Loucy (cell line): Measurements from ENCODE around the gene MPPED2.

Experiments used
- H2AFZ ChIP-seq: fragments of 200-600 bp; sonication (generic); 2 replicates; pipeline ENCODE4 v1.6.0; 2016; ENCODE audit warnings: antibody characterized with exemption, mild to moderate bottlenecking, low read length, moderate library complexity
- H3F3A ChIP-seq: fragments of 200-600 bp; 2 replicates; pipeline ENCODE4 v1.6.0; 2016; ENCODE audit warnings: antibody characterized with exemption, low read depth, mild to moderate bottlenecking
- H3K27me3 ChIP-seq: fragments of 200-600 bp; sonication (generic); 2 replicates; pipeline ENCODE4 v1.6.1; 2014; ENCODE audit warnings: low read length, mild to moderate bottlenecking; ENCODE audit not compliant: insufficient read depth, poor library complexity, severe bottlenecking
- H3K36me3 ChIP-seq: fragments of 200-600 bp; sonication (generic); 2 replicates; pipeline ENCODE4 v1.6.1; 2016; ENCODE audit warnings: low read length; ENCODE audit not compliant: insufficient read depth
- H3K4me1 ChIP-seq: fragments of 200-600 bp; sonication (generic); 2 replicates; pipeline ENCODE4 v1.5.1; 2014; ENCODE audit warnings: low read length, mild to moderate bottlenecking; ENCODE audit not compliant: insufficient read depth, poor library complexity, severe bottlenecking
- H3K4me2 ChIP-seq: fragments of 200-600 bp; sonication (generic); 2 replicates; pipeline ENCODE4 v1.6.0; 2014; ENCODE audit warnings: antibody characterized with exemption, low read length, low read depth, mild to moderate bottlenecking; ENCODE audit not compliant: poor library complexity, severe bottlenecking
- H3K4me3 ChIP-seq: fragments of 200-600 bp; sonication (generic); 2 replicates; pipeline ENCODE4 v1.5.1; 2014; ENCODE audit warnings: low read length, mild to moderate bottlenecking, mixed read lengths; ENCODE audit not compliant: poor library complexity, severe bottlenecking
- H3K79me2 ChIP-seq: fragments of 200-600 bp; sonication (generic); 2 replicates; pipeline ENCODE4 v1.6.1; 2014; ENCODE audit warnings: low read length; ENCODE audit not compliant: insufficient read depth
- H3K9ac ChIP-seq: fragments of 200-600 bp; sonication (generic); 2 replicates; pipeline ENCODE4 v1.6.0; 2014; ENCODE audit warnings: mild to moderate bottlenecking, low read depth, low read length, moderate library complexity; ENCODE audit not compliant: poor library complexity, severe bottlenecking
- H3K9me2 ChIP-seq: fragments of 200-600 bp; sonication (generic); replicated peaks from 2 replicates; pipeline ENCODE4 v1.6.1; 2016; ENCODE audit warnings: low read depth, low read length, mixed read lengths
- H3K9me3 ChIP-seq: fragments of 200-600 bp; sonication (generic); 2 replicates; pipeline ENCODE4 v1.6.1; 2014; ENCODE audit warnings: mild to moderate bottlenecking, antibody characterized with exemption, low read length, low read depth; ENCODE audit not compliant: insufficient read depth
- H4K20me1 ChIP-seq: fragments of 200-600 bp; sonication (generic); 2 replicates; pipeline ENCODE4 v1.6.0; 2014; ENCODE audit warnings: antibody characterized with exemption, low read length, mild to moderate bottlenecking; ENCODE audit not compliant: insufficient read depth, poor library complexity, severe bottlenecking
- EZH2phosphoT487 ChIP-seq: fragments of 200-600 bp; IDR thresholded peaks from 2 replicates; pipeline ENCODE4 v1.6.1; 2018; ENCODE audit warnings: antibody characterized with exemption, mild to moderate bottlenecking, moderate library complexity, borderline replicate concordance
- TF ChIP-seq, protein P1 (sequence below): fragments of 200-600 bp; sonication (generic); conservative IDR thresholded peaks from 2 replicates; pipeline ENCODE4 v1.5.1; 2014; ENCODE audit warnings: mild to moderate bottlenecking, antibody characterized with exemption, low read length

Gene MPPED2

DNA sequence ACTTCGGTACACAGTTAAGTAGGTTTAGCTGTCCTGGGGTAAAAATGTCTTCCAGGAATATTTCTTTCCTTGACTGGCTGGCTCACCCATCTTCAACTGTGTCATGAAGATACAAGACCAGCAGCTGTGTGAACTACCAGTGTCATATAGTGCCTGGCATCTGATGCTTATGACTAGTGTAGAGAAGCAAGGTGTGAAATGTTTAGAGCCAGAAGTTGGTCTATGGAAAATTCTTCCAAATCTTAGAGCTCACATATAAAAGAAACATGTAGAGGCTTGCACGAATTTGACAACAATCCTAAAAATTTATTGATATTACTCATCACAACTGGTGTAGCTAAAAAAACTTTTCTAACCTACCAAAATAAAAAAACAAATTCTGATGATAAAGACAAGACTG is 208.8 kb downstream of the MPPED2 start:
- no peaks in the 10 kb centered on the region for H3K79me2 ChIP-seq
- H3K27me3 ChIP-seq, result no peaks in the 10 kb centered on the region
- H3K9me2 ChIP-seq, result no peaks in the 10 kb centered on the region
- no peak overlapping the region for H3K4me3 ChIP-seq
- no peak overlapping the region for H3K4me2 ChIP-seq
- no peaks in the 10 kb centered on the region for H3K9me3 ChIP-seq
- TF ChIP-seq EZH2phosphoT487, result no peak
- TF ChIP-seq, protein P1, sequence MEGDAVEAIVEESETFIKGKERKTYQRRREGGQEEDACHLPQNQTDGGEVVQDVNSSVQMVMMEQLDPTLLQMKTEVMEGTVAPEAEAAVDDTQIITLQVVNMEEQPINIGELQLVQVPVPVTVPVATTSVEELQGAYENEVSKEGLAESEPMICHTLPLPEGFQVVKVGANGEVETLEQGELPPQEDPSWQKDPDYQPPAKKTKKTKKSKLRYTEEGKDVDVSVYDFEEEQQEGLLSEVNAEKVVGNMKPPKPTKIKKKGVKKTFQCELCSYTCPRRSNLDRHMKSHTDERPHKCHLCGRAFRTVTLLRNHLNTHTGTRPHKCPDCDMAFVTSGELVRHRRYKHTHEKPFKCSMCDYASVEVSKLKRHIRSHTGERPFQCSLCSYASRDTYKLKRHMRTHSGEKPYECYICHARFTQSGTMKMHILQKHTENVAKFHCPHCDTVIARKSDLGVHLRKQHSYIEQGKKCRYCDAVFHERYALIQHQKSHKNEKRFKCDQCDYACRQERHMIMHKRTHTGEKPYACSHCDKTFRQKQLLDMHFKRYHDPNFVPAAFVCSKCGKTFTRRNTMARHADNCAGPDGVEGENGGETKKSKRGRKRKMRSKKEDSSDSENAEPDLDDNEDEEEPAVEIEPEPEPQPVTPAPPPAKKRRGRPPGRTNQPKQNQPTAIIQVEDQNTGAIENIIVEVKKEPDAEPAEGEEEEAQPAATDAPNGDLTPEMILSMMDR, result no peak
- no peaks in the 10 kb centered on the region for H4K20me1 ChIP-seq
- H2AFZ ChIP-seq, result no peak overlapping the region
- H3K9ac ChIP-seq, result no peak overlapping the region
- no peaks in the 10 kb centered on the region for H3K4me1 ChIP-seq
- no peaks in the 10 kb centered on the region for H3F3A ChIP-seq
- no peaks in the 10 kb centered on the region for H3K36me3 ChIP-seq

DNA sequence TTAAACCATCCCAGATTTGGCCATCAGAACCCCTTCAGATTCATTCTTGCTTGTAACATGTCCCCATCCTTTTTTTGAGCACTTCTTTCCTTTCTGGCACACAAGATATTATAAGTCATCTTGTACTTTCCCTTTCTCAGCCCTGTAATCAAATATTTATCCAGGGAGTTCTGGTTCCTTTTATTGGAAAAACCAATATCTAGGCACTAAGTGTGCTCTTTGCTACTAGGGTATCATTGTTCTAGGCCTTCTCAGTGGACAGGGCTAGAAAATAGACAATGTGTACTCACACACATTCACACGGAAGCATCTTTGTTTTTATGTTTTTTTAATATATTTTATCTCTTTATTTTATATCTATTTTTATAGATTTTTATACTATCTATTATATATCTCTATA is 216.0 kb downstream of the MPPED2 start:
- H3K4me1 ChIP-seq, result no peaks in the 10 kb centered on the region
- H2AFZ ChIP-seq, result no peak overlapping the region
- H3K79me2 ChIP-seq, result no peaks in the 10 kb centered on the region
- H3K36me3 ChIP-seq, result no peaks in the 10 kb centered on the region
- no peaks in the 10 kb centered on the region for H3K9me3 ChIP-seq
- no peaks in the 10 kb centered on the region for H3F3A ChIP-seq
- no peak overlapping the region for H3K4me2 ChIP-seq
- H3K9me2 ChIP-seq, result no peaks in the 10 kb centered on the region
- H4K20me1 ChIP-seq, result no peaks in the 10 kb centered on the region
- no peak overlapping the region for H3K4me3 ChIP-seq
- H3K9ac ChIP-seq, result no peak overlapping the region
- no peaks in the 10 kb centered on the region for H3K27me3 ChIP-seq
- TF ChIP-seq, protein P1, result no peak
- TF ChIP-seq EZH2phosphoT487, result no peak

DNA sequence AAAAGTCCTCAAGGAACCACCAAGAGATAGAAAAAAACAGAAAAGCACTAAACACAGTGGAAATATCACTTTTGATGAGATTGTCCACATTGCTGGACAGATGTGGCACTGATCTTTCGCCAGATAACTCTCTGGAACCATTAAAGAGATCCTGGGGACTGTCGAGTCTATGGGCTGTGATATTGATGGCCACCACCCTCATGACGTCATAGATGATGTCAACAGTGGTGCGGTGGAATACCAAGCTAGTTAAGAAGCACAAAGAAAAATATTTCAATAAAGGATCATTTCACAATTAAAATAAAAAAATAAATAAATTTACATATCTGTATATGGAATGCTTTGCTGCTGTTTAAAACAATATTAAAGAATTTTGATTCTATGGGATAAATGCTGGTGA is 217.8 kb downstream of the MPPED2 start:
- Histone ChIP-seq H3K9me3 (no peaks in the 10 kb centered on the region), H3K9me2 (no peaks in the 10 kb centered on the region), H4K20me1 (no peaks in the 10 kb centered on the region), H3K9ac (no peak overlapping the region), H3K27me3 (no peaks in the 10 kb centered on the region), H3K4me1 (no peaks in the 10 kb centered on the region), H3F3A (no peaks in the 10 kb centered on the region), H3K4me3 (no peak overlapping the region), H3K36me3 (no peaks in the 10 kb centered on the region), H2AFZ (no peak overlapping the region), H3K4me2 (no peak overlapping the region), H3K79me2 (no peaks in the 10 kb centered on the region)
- no peak for TF ChIP-seq EZH2phosphoT487
- TF ChIP-seq, protein P1, result no peak
